Measurements from ENCODE around the gene PRPSAP2.

GRCh38 chr17:18955009-18955408 is 97.1 kb downstream of the PRPSAP2 start:
- TF ChIP-seq POLR2A (IDR thresholded peaks at IDR 0.05) (no peak), CTCF (IDR thresholded peaks at IDR 0.05) (no peak)

Measured in testis (tissue), 2 donors.